Measurements from ENCODE around the gene SORCS1. TPM values are rescaled to one million over a fixed set of nuclear protein-coding genes. Genes with fewer than 3 reads are reported as not detected.

The SORCS1 gene
- total and polyA plus RNA-seq, 2 donors (not counting 1 experiment from before 2014, with no cell fraction given): under 0.01 to 0.01 TPM

GRCh38 chr10:107064075-107064474, 100.4 kb downstream of the SORCS1 start:
- TF ChIP-seq EZH2 (IDR thresholded peaks at IDR 0.05; ENCODE audit: low read length, missing control alignments) (no peak), CTCF (conservative IDR thresholded peaks at IDR 0.05 in 1 of 2, IDR thresholded peaks at IDR 0.05 in 1 of 2; ENCODE audit: low read depth in 1 of 2, low read length in 2 of 2) (no peak)
- Histone ChIP-seq H3K9me3 (ENCODE audit: control insufficient read depth, insufficient read depth, low read depth, low read length) (no peaks in the 10 kb centered on the region), H3K4me1 (ENCODE audit: control insufficient read depth, extremely low read depth, insufficient read depth, low read length) (no peaks in the 10 kb centered on the region), H3K79me2 (ENCODE audit: control insufficient read depth, insufficient read depth, low read length) (no peaks in the 10 kb centered on the region), H3K27me3 (ENCODE audit: control insufficient read depth, insufficient read depth, low read length) (no peaks in the 10 kb centered on the region), H4K20me1 (ENCODE audit: control insufficient read depth, extremely low read depth, insufficient read depth, low read length) (no peaks in the 10 kb centered on the region), H3K4me2 (ENCODE audit: extremely low read depth, insufficient read depth, low read length) (no peak overlapping the region), H3K27ac (ENCODE audit: insufficient read depth, low read length) (no peak overlapping the region), H3K36me3 (ENCODE audit: control insufficient read depth, insufficient read depth, low read length) (no peaks in the 10 kb centered on the region), H3K9ac (ENCODE audit: insufficient read depth, low read length) (no peak overlapping the region), H3K4me3 (replicated peaks in 1 of 4; ENCODE audit: control extremely low read depth in 1 of 4, insufficient read depth in 1 of 4, low read depth in 3 of 4, low read length in 4 of 4) (no peak overlapping the region), H2AFZ (ENCODE audit: low read length) (no peak overlapping the region)
- DNase-seq (ENCODE audit: low read depth in 2 of 2): no peak

- H3K9ac ChIP-seq (ENCODE audit: insufficient read depth, low read length): no peak overlapping the region
- H3K4me2 ChIP-seq (ENCODE audit: extremely low read depth, insufficient read depth, low read length): no peak overlapping the region
- no peaks in the 10 kb centered on the region for H3K36me3 ChIP-seq (ENCODE audit: control insufficient read depth, insufficient read depth, low read length)
- no peak overlapping the region for H3K27ac ChIP-seq (ENCODE audit: insufficient read depth, low read length)
- TF ChIP-seq EZH2 (IDR thresholded peaks at IDR 0.05; ENCODE audit: low read length, missing control alignments): no peak
- TF ChIP-seq CTCF (conservative IDR thresholded peaks at IDR 0.05 in 1 of 2, IDR thresholded peaks at IDR 0.05 in 1 of 2; ENCODE audit: low read depth in 1 of 2, low read length in 2 of 2): no peak
- no peak overlapping the region for H2AFZ ChIP-seq (ENCODE audit: low read length)
- no peak overlapping the region for H3K4me3 ChIP-seq (replicated peaks in 1 of 4; ENCODE audit: control extremely low read depth in 1 of 4, insufficient read depth in 1 of 4, low read depth in 3 of 4, low read length in 4 of 4)
- H3K27me3 ChIP-seq (ENCODE audit: control insufficient read depth, insufficient read depth, low read length): no peaks in the 10 kb centered on the region
- H4K20me1 ChIP-seq (ENCODE audit: control insufficient read depth, extremely low read depth, insufficient read depth, low read length): no peaks in the 10 kb centered on the region
- H3K4me1 ChIP-seq (ENCODE audit: control insufficient read depth, extremely low read depth, insufficient read depth, low read length): no peaks in the 10 kb centered on the region
- no peak for DNase-seq (ENCODE audit: low read depth in 2 of 2)
- no peaks in the 10 kb centered on the region for H3K79me2 ChIP-seq (ENCODE audit: control insufficient read depth, insufficient read depth, low read length)
- no peaks in the 10 kb centered on the region for H3K9me3 ChIP-seq (ENCODE audit: control insufficient read depth, insufficient read depth, low read depth, low read length)
Measured at GRCh38 chr10:107059872-107060271, 104.6 kb downstream of the SORCS1 start.

GRCh38 chr10:107059068-107059804, 105.3 kb downstream of the SORCS1 start:
- H3K27ac ChIP-seq (ENCODE audit: insufficient read depth, low read length): no peak overlapping the region
- H2AFZ ChIP-seq (ENCODE audit: low read length): no peak overlapping the region
- H3K36me3 ChIP-seq (ENCODE audit: control insufficient read depth, insufficient read depth, low read length): no peaks in the 10 kb centered on the region
- no peaks in the 10 kb centered on the region for H3K27me3 ChIP-seq (ENCODE audit: control insufficient read depth, insufficient read depth, low read length)
- no peaks in the 10 kb centered on the region for H4K20me1 ChIP-seq (ENCODE audit: control insufficient read depth, extremely low read depth, insufficient read depth, low read length)
- H3K4me1 ChIP-seq (ENCODE audit: control insufficient read depth, extremely low read depth, insufficient read depth, low read length): no peaks in the 10 kb centered on the region
- no peaks in the 10 kb centered on the region for H3K9me3 ChIP-seq (ENCODE audit: control insufficient read depth, insufficient read depth, low read depth, low read length)
- no peaks in the 10 kb centered on the region for H3K79me2 ChIP-seq (ENCODE audit: control insufficient read depth, insufficient read depth, low read length)
- H3K4me2 ChIP-seq (ENCODE audit: extremely low read depth, insufficient read depth, low read length): no peak overlapping the region
- no peak overlapping the region for H3K9ac ChIP-seq (ENCODE audit: insufficient read depth, low read length)
- no peak for TF ChIP-seq EZH2 (IDR thresholded peaks at IDR 0.05; ENCODE audit: low read length, missing control alignments)
- TF ChIP-seq CTCF (conservative IDR thresholded peaks at IDR 0.05 in 1 of 2, IDR thresholded peaks at IDR 0.05 in 1 of 2; ENCODE audit: low read depth in 1 of 2, low read length in 2 of 2): no peak
- no peak overlapping the region for H3K4me3 ChIP-seq (replicated peaks in 1 of 4; ENCODE audit: control extremely low read depth in 1 of 4, insufficient read depth in 1 of 4, low read depth in 3 of 4, low read length in 4 of 4)
- no peak for DNase-seq (ENCODE audit: low read depth in 2 of 2)
